Measurements from ENCODE around the gene FASTK. TPM values are rescaled to one million over a fixed set of nuclear protein-coding genes. Genes with fewer than 3 reads are reported as not detected.

The FASTK gene
- total RNA-seq, 4 donors from 2014 or later = 43.0 to 83.6 (median 75.9) TPM

- DNase-seq = no peak
Observed at GRCh38 chr7:151077705-151078232, 2.8 kb downstream of the FASTK start.

GRCh38 chr7:151076863-151077704, 3.5 kb downstream of the FASTK start:
- H3K27me3 ChIP-seq = no peaks in the 10 kb centered on the region

More at GRCh38 chr7:151077705-151078232, 2.8 kb downstream of the FASTK start:
- TF ChIP-seq CTCF (IDR thresholded peaks at IDR 0.05) (no peak), POLR2A (IDR thresholded peaks at IDR 0.05) (no peak)
- intact Hi-C loops (cut with DNase I) = no loop called here
- peak overlapping the region in 2 of 4 donors; percentile 5 to 34 for H3K27ac ChIP-seq
- H3K9me3 ChIP-seq = no peaks in the 10 kb centered on the region
- H3K4me1 ChIP-seq = peaks cover 34 to 57% (median 35%) of the 10 kb centered on the region in 3 donors
- no peak overlapping the region for H3K4me3 ChIP-seq
- H3K27me3 ChIP-seq = no peaks in the 10 kb centered on the region
- WGBS, 2 donors = 20 to 100% methylated on average over 1 to 2 of the region's 10 CpGs
- H3K36me3 ChIP-seq = peaks cover 16 to 68% (median 22%) of the 10 kb centered on the region in 3 donors

GRCh38 chr7:151075978-151076426, 4.6 kb downstream of the FASTK start:
- TF ChIP-seq POLR2A (IDR thresholded peaks at IDR 0.05) (no peak), CTCF (IDR thresholded peaks at IDR 0.05) (no peak)
- intact Hi-C loops (cut with DNase I) = no loop called here
- 83 to 88% methylated on average over 10 to 17 of the region's 22 CpGs for WGBS, 2 donors
- no peak for DNase-seq
- H3K9me3 ChIP-seq = no peaks in the 10 kb centered on the region
- H3K27me3 ChIP-seq = no peaks in the 10 kb centered on the region
- H3K4me1 ChIP-seq = peaks cover 17 to 39% (median 17%) of the 10 kb centered on the region in 3 donors
- peaks cover 28 to 86% (median 38%) of the 10 kb centered on the region in 3 donors for H3K36me3 ChIP-seq
- no peak overlapping the region for H3K4me3 ChIP-seq
- H3K27ac ChIP-seq = no peak overlapping the region

More at GRCh38 chr7:151076863-151077704, 3.5 kb downstream of the FASTK start:
- 56 to 63% methylated on average over 6 to 8 of the region's 33 CpGs for WGBS, 2 donors
- Histone ChIP-seq H3K27ac (peak overlapping the region in 1 of 4 donors; percentile 2), H3K4me1 (peaks cover 28 to 50% (median 28%) of the 10 kb centered on the region in 3 donors), H3K36me3 (peaks cover 17 to 75% (median 28%) of the 10 kb centered on the region in 3 donors), H3K4me3 (no peak overlapping the region), H3K9me3 (no peaks in the 10 kb centered on the region)
- TF ChIP-seq CTCF (IDR thresholded peaks at IDR 0.05) (peak in 2 of 6 experiments; percentile 11 to 39), POLR2A (IDR thresholded peaks at IDR 0.05) (no peak)
- intact Hi-C loops (cut with DNase I) = no loop called here
- DNase-seq = no peak

- no peaks in the 10 kb centered on the region for H3K27me3 ChIP-seq
- TF ChIP-seq POLR2A (IDR thresholded peaks at IDR 0.05) (no peak), CTCF (IDR thresholded peaks at IDR 0.05) (no peak)
- no peak for DNase-seq
- intact Hi-C loops (cut with DNase I) = no loop called here
- peaks cover 32 to 90% (median 42%) of the 10 kb centered on the region in 3 donors for H3K36me3 ChIP-seq
- no peak overlapping the region for H3K27ac ChIP-seq
- 40 to 72% methylated on average over 2 to 7 of the region's 7 CpGs for WGBS, 2 donors
- H3K4me3 ChIP-seq = no peak overlapping the region
- no peaks in the 10 kb centered on the region for H3K9me3 ChIP-seq
- peaks cover 15 to 36% (median 17%) of the 10 kb centered on the region in 3 donors for H3K4me1 ChIP-seq
Observed at GRCh38 chr7:151075662-151075971, 5.0 kb downstream of the FASTK start.
